Measurements from ENCODE around the gene ANKRD10.
"Not testable (repeated sequence)": the region's sequence is repeated elsewhere in the genome, so short reads cannot be mapped to it uniquely, and the experiment has no call there.

The ANKRD10 gene

DNA sequence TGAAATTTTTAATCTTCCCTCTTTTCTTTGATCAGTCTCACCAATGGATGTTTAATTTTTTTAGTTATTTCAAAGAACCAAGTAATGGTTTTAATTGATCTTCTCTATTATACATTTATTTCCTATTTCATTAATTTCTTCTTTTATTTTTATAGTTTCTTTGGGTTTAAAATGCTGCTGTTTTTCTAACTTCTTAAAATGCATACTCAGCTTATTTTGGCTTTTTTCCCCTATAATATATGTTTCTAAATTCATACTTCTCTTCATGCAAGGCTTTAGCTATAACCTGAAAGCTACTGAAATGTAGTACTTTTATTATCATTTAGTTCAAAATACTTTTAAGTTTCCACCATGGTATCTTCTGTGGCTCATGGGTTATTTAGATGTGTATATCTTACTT is 53.9 kb downstream of the ANKRD10 start:
- DNase-seq = no peak

DNA sequence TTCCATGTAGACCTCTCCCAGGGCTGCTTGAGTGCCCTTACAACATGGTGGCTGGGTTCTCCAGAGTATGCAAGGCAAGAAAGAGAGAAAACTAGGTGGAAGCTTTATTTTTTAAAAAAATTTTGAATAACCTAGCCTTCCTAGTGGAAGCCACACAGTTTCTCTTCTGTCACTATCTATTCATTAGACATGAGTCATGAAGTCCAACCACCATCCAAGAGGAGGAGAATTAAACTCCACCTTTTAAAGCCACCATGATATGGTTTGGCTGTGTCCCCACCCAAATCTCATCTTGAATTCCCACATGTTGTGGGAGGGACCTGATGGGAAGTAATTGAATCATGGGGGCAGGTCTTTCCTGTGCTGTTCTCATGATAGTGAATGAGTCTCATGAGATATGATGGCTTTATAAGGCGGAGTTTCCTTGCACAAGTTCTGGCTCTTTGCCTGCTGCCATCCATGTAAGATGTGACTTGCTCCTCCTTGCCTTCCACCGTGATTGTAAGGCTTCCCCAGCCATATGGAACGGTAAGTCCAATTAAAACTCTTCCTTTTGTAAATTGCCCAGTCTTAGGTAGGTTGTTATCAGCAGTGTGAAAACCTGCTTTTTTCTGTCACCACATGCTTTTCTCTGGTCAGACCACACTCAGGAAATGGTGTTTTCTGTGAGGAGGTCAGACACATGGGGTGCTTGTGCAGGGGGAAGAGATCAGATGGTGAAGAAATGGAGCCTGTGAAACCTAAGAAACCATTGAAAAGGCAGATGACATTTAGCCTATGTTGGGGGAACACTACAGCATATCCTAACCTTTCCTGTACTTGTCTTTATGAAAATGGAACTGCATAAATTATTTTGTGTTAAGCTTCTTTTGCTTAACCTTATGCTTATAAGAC is 57.7 kb downstream of the ANKRD10 start:
- no peak for DNase-seq

DNA sequence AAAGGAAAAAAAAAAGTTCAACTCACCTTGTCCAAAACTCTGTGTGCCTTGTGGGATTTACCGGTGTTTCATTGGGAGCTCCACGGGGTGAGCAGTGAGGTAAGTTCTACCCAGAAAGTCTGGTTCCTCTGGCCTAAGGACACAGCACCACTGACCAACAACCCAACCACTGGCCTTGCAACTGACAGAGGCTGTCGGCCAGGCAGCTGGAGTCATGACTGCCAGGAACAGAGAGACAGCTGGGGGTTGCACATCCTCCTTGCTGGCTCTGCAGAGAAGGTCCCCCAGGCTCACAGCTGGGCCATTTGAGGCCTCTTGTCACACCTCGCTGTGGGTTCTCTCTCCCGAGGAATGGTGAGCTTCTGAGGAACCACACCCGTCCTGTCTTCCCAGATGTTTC is 59.5 kb downstream of the ANKRD10 start:
- DNase-seq = no peak

DNA sequence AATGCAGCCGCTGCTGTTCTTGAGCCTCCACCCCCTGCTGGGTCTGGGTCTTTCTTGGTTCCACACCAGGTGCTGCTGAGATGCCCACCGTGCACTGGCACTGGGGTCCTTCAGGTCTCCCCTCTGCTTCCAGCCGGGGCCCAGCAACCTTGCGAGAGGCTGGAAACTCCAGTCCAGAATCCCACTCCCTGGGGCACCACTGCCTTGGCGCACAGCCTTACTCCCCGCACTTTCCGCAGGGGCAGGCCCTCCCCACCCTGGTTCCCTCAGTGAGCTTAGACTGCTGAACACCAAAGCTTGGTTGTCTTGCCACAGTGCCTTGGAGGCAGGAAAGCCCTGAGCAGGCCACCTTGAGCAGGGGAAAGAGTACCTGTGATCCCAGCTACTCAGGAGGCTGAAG is 60.0 kb downstream of the ANKRD10 start:
- DNase-seq = no peak

DNA sequence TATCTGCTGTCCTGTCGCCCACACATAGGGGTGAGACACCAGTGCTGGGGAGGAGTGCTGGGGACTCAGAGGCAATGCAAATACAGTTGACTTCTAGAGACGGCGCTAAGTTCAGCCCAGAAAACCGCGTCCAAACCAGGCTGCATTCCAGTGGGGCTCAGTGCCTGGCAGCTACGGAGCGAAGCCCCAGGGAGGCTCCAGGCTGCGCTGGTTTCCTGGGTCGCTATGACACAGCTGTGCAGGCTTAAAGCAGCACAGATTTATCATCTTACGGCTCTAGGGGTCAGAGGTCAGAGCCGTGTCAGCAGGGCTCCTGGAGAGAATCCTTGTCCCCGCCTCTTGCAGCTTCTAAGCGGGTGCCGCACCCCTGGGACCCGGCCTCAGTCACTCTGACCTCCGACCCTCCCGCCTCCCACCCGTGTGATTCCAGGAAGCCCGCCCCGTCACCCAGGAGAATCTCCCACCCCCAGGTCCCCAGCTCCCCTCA is 61.6 kb downstream of the ANKRD10 start:
- no peak for DNase-seq

DNA sequence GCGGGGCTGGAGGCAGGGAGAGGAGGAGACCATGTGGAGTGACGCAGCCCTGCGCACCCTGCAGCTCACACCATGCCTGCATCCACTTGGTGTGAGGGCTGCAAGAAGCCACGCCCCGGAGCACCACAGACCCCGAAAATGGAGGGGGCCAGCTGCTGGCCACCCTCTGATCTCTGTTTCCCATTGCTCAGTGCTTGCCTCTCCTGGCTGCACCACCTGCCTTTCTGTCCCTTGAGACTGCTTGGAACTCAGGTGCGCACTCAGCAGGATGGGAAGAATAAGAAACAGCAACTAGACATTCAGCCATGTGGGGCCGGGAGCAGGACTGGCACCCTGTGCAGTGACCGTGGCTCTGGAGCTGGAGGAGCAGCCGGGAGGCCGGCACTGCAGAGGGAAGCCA is 64.0 kb downstream of the ANKRD10 start:
- DNase-seq = peak in 1 of 3 experiments; percentile 41

DNA sequence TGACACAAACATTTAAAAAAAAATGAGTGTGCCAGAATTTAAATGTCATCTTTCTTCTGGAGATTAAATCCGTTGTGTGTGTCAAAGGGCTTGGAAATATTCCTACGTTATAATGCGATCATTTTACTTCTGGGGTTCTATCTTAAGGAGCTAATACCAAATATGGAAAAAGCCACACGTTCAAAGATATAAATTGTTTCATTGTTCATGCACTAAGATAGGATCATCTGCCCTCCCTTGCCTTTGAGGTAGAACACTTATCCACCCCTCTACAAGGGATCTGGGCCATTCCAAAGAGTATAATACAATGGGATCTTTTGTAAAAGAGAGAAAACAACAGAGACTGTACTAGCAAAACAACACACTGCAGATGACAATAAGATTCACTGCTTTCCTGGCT is 64.9 kb downstream of the ANKRD10 start:
- no peak for DNase-seq

DNA sequence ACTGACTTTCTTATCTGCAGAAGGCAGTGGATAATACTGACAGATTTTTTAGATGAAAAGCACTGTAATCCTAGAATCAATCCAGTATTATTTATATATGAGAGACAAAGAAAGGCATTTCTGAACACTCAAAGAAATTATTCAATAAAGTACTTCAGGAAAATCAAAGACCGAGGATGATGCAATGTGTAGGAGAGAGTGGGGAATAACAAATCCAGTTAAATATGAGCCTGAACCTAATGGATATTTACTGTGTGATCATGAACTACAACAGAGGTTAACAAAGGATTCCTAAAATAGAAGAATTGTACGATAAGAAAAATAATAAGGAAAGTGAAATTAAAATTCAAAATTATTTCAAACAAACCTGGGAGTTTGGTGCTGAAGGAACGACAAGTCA is 69.3 kb downstream of the ANKRD10 start:
- no peak for DNase-seq

DNA sequence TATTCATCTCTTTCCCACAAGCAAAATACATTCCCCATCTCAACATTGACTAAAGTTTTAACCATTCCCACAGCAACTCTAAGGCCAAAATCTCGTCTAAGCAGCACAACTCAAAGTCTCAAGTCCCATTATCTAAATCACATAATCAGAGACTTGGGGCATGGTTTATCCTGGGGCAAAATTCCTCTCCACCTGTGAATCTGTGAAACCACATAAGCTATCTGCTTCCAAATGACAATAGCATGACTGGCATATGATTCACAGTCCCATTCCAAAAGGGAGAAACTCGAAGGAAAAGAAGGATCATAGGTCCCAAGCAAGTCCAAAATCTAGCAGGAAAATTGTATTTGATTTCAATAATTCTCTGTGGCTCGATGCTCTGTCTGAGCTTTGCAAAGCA is 73.0 kb downstream of the ANKRD10 start:
- DNase-seq = no peak

DNA sequence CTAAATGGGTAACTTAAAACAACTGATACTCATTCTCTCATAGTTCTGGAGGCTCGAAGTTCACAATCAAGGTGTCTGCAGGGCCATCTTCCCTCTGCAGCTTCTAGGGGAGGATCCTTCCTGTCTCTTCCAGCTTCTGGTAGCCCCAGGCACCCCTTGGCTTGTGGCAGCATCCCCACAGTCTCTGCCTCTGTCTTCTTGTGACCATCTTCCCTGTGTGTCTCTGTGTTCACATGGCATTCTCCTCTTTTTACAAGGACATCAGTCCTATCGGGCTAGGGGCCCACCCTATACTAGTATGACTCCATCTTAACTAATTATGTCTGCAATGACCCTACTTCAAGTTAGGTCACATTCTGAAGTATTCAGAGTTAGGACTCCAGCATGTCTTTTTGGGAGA is 73.5 kb downstream of the ANKRD10 start:
- DNase-seq = no peak

DNA sequence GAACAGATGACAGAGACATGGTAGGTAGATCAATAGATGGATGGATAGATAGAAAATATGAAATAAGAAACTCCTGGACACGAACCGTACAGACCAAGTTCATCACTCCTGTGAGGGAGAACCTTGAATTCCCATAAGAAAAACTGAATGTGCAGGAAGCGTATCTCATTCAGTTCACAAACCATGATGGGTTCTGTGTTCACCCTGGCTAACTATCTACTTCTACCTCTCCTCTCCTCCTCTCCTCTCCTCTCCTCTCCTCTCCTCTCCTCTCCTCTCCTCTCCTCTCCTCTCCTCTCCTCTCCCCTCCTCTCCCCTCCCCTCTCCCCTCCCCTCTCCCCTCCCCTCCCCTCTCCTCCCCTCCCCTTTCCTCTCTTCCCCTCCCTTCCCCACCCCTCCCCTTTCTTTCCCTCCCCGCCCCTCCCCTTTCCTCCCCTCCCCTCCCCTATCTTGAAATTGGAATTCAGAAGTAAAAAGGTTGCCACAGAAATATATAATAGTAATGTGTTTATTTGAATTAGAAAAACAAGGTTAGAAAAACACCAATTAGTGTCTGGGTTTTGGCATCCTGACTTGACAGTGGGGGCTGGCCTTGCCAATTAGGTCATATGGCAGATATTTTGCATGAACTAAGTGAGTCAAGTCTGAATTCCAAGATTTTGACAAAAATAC is 75.9 kb downstream of the ANKRD10 start:
- no peak for DNase-seq

DNA sequence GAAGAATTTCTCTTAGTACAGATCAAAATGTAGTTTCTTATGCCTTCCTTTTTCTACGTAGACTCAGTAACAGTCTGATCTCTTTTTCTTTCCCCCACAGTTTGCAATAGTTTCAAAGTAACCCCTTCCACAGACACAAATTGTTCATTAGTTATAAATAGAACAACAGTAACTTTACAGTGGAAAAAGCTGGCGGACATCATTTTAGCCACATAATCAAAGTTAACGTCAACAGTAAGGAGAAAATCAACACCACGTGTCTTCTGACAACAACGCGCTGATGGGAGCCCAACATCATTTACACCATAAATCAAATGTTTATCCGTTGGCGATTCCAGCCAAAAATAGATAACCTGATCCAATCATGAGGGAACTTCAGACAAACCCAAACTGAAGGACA is 76.8 kb downstream of the ANKRD10 start:
- DNase-seq = no peak

DNA sequence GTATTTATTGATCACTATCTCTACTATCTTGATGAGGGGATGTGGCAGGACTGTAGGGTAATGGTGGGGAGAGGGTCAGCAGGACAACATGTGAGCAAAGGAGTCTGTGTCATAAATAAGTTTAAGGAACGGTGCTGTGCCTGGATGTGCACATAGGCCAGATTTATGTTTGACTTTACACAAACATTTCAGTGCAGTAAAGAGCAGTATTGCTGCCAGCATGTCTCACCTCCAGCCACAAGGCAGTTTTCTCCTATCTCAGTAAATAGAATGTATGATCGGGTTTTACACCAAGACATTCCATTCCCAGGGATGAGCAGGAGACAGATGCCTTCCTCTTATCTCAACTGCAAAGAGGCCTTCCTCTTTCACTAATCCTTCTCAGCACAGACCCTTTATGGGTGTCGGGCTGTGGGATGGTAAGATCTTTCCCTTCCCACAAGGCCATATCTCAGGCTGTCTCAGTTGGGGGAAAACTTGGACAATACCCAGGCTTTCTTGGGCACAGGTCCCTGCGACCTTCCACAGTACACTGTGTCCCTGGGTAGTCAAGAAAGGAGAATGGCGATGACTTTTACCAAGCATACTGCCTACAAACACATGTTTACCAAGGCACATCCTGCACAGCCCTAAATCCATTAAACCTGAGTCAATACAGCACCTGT is 77.3 kb downstream of the ANKRD10 start:
- DNase-seq = not testable (repeated sequence)

DNA sequence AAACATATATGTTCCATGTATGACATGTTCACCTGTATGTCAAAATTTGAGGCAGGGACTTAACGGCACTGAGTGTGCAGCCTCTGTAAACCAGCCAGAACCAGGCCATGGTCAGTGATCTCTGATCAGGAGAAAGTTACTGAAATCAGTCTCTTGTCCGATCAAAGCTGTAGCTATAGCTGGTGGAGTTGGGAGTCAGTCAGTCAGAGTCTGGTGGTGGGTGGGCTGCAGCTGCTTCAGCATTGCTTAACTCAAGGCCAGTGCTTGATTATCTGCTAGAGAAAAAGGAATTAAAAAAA is 78.3 kb downstream of the ANKRD10 start:
- DNase-seq = no peak

DNA sequence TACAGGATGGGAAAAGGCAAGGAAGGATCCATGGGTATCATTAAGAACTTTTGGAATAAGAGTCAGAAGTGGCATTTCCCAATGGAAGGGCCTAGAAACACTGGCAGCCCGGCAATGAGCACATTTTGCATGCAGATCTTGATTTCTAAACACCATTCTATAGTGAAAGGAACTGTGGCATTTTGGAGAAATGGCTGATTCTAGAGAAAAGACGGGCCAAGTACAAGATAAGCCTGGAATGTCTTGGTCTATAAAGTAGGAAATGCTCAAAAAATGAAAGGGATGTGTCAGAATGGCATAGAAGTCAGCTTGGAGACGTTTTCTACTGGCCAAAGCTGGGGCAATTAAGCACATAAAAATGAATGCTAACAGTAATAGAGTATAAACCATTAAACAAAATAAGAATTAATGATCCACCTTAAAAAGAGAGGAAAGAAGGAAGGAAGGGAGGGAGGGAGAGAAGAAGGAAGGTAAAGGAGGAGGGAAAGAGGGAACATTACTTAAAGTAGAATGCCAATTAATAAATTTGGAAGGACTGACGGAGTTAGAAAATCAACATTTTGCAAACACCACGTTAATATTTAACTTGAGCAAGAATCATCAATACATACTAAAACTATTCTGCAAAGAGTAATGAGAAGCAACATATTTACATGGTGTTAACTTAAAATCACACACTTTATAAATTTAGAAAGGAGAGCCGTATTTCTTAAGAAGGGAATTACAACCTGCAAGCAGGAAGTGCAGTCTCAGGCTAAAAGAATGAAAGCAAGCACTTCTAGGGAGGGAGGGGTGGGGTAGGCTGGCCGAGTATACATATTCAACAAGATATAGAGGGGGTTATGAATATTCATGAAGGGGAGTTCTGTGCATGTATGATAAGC is 78.9 kb downstream of the ANKRD10 start:
- DNase-seq = no peak

DNA sequence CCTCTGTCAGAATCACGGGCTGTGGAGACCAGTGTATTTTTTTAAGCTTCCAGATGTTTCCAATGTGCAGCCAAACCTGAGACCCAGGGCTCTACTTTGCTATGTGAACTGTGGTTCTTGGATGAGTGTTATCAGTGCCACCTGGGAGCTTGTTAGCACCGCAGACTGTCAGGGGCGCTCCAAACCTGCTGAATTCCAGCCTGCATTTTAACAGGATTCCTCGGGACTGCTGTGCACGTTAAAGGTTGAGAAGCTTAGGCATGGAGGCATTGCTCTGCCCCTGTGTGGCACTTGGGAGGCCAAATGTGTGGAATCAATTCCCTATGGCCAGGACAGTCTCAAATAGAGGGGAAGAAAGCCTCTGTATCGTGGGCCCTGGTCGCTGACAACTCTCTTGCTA is 80.3 kb downstream of the ANKRD10 start:
- no peak for DNase-seq

DNA sequence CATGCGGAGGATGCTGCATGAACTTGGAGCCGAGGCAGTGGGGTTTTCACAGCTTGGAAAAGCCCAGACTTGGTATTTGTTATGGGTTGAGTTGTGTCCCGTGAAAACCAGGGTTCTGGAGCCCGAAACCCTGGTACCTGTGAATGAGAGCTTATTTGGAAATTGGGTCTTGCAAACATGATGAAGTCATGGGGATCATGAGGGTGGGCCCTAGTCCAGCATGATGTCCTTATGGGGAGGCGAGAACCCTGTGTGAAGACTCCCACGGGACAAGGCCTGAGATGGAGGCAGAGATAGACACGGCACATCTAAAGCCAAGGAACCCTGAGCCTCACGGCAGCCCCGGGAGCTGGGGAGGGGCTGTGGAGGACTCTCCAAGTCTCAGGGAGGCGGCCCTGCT is 82.3 kb downstream of the ANKRD10 start:
- no peak for DNase-seq

DNA sequence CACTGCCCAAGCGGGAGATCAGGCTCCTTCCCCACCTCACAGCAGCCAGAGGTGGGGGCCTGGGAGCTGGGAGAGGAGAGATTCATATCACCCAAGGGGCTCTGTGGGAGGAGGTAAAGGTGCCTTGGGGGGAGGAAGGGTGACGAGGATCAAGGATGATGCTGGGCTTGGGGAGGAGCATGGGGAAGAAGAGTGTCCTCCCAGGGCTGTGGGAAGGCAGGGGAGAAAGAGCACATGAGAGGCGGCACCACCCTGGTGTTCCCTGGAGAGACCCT is 82.7 kb downstream of the ANKRD10 start:
- no peak for DNase-seq

DNA sequence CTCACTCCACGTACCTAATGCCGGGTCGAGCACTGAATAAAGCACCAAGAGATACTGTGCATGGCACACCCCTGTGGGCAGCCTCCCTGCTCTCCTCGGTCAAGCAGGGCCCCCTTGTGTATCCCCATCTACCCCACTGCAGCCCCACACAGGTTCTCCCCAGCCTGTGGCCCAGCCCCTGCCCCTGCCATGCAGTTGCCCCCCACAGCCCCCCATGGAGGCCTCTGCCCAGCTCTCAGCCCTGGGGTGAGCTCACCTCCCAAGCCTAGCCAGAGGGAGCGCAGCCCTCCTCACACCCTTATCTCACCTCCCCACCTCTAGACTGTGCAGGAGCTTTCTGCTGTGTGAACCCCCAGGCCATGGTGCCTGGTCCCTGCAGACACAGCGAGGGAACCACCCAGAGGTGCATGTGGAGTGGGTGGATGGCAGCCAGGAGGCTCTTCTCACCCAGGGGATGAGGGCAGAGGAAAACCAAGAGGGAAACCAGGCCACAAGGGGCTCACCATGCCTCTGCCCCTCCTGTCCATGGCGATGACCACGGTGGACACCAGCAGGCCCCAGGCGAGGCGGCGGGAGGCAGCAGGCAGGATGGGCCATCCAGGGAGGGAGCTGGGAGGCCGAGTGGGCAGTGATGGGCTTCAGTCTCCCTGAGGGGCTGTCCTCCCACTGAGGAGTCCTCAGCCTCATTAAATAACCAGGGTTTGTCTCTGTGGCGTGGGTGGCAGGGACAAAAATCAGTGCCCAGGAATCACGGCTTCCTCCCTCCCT is 83.2 kb downstream of the ANKRD10 start:
- no peak for DNase-seq

DNA sequence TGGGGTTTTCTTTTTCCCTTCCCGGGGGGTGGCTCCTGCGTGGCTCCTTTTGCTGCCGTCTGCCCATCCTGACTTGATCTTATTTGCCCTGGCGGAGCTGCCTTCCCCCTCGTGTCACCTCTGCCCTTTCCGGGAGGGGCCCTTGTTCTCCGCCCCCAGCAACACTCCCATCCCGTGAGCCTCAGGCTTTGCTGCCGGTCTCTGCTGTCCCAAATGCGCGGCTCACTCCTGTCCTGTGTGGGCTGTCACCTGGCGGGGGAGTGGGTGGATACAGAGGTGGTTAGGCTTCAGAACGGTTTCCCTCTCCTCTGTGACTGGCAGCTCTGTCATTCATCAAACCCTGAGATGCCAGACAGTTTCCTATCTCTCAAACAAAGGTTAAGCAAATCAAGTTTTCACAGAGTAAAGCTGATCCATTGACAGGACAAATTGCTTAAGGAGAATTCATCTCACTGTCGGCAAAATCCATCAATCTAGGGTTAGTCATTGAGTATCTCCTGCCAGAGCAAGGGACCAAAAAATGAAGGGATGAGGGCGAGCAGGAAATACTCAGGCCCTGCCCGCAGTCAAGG is 84.0 kb downstream of the ANKRD10 start:
- DNase-seq = no peak

DNA sequence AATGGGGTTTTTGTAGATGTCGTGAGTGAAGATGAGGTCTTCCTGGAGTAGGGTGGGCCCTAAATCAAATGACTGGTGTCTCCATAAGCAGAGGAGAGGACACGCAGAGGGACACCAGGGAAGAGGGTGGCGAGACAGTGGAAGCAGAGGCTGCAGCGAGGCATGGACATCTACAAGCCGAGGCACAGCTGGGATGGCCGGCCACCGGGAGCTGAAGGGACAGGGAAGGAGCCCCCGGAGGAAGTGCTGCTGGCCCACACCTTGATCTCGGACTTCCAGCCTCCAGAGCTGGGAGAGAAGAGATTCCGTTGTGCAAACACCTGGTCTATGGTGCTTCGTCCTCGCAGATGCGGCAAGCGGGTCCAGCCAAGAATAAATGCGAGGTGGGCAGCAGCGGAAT is 84.5 kb downstream of the ANKRD10 start:
- no peak for DNase-seq

DNA sequence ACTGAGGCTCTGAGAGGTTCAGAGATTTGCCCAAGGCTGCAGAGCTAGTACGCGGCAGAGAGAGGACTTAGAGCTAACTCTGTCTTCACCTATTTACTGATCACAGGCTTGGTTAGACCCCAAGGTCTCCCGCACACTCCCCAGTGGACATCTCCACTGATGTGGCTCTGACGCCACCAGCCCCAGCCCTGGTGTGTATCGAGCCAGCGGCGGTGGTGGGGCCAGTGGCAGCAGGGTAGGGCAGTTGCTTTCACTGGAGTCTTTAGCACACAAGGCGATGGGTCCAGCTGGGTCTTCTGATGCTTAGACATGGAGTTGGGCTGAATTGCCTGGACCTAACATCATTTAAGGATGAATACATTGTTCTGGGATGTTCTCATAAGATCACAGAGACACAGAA is 85.4 kb downstream of the ANKRD10 start:
- no peak for DNase-seq
